Erythroblast (primary cell): ENCODE results near the gene ZNF860.

Experiments used
- GATA1 ChIP-seq: IDR thresholded peaks from 2 replicates; pipeline ENCODE4 v1.6.1; 2011; ENCODE audit warnings: low read depth, mild to moderate bottlenecking, control low read depth, low read length, moderate library complexity
- POLR2A ChIP-seq: IDR thresholded peaks from 2 replicates; pipeline ENCODE4 v1.6.1; 2011; ENCODE audit warnings: mild to moderate bottlenecking, low read length

DNA sequence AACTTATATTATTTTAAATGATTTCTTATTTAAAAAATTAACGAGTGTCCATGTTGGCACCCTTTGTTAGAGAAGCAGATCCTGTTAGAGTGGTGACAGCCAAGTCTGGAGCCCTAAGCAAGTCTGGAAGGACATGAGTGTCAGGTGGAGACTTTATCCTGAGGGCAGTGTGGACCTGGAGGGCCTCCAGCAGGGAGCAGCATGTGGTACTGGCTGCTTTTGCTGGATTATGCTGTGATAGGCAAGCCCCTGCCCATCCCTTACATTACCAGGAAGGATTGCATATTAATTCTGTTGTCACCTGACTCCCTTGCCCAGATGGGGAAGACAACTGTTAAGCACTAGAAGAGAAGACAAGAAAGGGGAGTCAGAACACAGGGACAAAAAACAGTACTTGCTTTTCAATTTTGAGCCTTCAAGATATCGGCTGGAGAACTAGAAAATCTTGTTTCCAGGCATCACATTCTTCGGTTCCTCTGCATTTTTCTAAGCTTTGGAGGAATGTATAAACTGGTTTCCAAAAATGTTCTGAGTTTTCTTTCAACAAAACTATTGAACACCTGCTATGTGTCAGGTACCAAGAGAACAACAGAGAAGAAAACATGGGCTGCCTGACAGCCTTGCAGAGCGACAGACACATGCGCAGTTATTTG lies 22.7 kb downstream of the ZNF860 start:
- TF ChIP-seq POLR2A (no peak), GATA1 (no peak)
